ENCODE results near the gene SYT17. TPM values are rescaled to one million over a fixed set of nuclear protein-coding genes. Genes with fewer than 3 reads are reported as not detected.

The SYT17 gene
- total and polyA plus RNA-seq, 8 donors, result 2.0 to 11.4 (median 2.7) TPM

DNA sequence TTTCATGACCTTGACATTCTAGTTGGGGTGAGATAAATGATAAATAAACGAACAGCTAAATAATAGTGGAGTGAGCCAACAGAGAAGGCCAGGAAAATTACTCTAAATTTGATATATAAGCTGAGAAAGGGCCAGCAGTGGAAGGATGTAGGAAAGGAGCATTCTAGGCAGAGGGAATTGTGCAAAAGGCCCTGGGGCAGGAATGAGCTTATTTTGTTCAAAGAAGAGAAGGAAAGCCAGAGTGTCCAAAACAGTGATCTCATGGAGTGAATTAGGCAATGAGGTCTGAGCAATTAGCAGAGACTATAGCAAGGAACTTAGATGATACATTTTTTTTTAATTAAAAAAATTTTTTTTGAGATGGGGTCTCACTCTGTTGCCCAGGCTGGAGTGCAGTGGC lies 74.1 kb downstream of the SYT17 start:
- Histone ChIP-seq H3K27me3 (no peaks in the 10 kb centered on the region), H3K27ac (no peak overlapping the region), H3K36me3 (no peaks in the 10 kb centered on the region), H3K4me1 (peaks cover 0 to 4% (median 0%) of the 10 kb centered on the region in 3 donors), H3K9me3 (no peaks in the 10 kb centered on the region), H3K4me3 (no peak overlapping the region)
- intact Hi-C loops (cut with DNase I), result no loop called here
- 6 to 10% methylated on average over 1 of the region's 1 CpG for WGBS, 2 donors
- no peak for ATAC-seq
- DNase-seq, result no peak
- TF ChIP-seq, protein P1, sequence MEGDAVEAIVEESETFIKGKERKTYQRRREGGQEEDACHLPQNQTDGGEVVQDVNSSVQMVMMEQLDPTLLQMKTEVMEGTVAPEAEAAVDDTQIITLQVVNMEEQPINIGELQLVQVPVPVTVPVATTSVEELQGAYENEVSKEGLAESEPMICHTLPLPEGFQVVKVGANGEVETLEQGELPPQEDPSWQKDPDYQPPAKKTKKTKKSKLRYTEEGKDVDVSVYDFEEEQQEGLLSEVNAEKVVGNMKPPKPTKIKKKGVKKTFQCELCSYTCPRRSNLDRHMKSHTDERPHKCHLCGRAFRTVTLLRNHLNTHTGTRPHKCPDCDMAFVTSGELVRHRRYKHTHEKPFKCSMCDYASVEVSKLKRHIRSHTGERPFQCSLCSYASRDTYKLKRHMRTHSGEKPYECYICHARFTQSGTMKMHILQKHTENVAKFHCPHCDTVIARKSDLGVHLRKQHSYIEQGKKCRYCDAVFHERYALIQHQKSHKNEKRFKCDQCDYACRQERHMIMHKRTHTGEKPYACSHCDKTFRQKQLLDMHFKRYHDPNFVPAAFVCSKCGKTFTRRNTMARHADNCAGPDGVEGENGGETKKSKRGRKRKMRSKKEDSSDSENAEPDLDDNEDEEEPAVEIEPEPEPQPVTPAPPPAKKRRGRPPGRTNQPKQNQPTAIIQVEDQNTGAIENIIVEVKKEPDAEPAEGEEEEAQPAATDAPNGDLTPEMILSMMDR (IDR thresholded peaks at IDR 0.05), result no peak
- FAIRE-seq, result no peak

DNA sequence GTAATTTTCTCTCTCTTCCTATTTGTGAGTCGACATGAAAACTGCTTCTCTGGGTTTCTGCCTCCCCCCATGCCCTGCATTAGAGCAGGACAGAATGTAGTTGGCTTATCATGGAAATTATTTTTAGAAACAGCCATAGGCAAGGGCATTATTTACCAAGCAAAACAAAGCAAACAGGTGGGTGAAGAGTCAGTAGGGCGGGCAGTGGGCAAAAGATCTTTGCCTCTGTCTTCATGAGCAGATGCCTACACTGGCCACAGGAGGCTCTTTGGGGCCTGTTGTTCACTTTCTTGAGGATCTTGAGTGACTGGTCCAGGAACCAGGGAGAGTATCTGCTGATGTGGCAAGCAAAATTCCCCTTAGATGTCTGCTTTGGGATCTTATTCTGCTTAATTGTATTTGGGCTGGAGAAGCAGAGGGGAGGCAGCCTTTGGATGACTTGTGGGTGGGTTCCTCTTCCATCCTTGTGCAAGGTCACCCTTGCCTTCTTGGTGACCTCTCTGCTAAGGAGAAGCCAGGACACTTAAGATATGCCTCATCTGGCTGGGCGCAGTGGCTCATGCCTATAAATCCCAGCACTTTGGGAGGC lies 75.0 kb downstream of the SYT17 start:
- intact Hi-C loops (cut with DNase I), result no loop called here
- Histone ChIP-seq H3K27ac (no peak overlapping the region), H3K9me3 (no peaks in the 10 kb centered on the region), H3K27me3 (no peaks in the 10 kb centered on the region), H3K4me1 (peaks cover 0 to 4% (median 0%) of the 10 kb centered on the region in 3 donors), H3K4me3 (no peak overlapping the region), H3K36me3 (no peaks in the 10 kb centered on the region)
- FAIRE-seq (no peak), ATAC-seq (no peak), DNase-seq (no peak)
- TF ChIP-seq, protein P1 (IDR thresholded peaks at IDR 0.05), result no peak
- WGBS, 2 donors, result 70 to 77% methylated on average over 3 of the region's 3 CpGs

DNA sequence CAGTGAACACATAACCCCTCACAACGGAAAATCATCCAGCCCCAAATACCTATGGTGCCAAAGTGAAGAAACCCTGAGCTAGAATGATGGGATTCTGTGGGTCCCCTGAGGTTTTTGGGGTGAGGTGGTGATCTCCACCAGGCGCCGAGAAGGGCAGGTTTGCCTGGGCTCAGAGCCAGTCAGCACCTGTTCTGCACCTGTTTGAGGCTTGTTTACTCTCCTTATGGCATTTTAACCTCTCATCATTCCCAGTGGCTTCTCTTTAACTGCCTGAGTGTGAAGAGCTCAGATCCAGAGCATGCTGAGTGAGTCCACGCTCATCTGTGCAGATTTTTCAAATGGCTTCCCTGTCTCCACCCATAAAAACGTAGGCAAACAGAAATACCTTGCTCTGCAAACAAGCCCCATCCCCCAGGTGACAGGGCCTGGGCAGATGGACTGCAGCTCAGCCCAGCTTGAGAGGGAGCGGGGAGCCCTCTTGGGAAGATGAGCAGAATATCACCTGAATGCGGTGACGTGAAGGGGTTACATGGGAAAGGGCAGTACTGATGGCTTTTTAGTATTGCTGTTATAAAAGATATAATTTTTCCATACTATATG lies 77.4 kb downstream of the SYT17 start:
- peak in 2 of 6 donors; percentile 13 to 26 for DNase-seq
- H3K9me3 ChIP-seq, result no peaks in the 10 kb centered on the region
- no peak overlapping the region for H3K4me3 ChIP-seq
- no peaks in the 10 kb centered on the region for H3K36me3 ChIP-seq
- ATAC-seq, result peak; percentile 21 to 90 (median 75)
- FAIRE-seq, result no peak
- H3K27me3 ChIP-seq, result no peaks in the 10 kb centered on the region
- peaks cover 0 to 4% (median 0%) of the 10 kb centered on the region in 3 donors for H3K4me1 ChIP-seq
- intact Hi-C loops (cut with DNase I), result no loop called here
- TF ChIP-seq, protein P1 (IDR thresholded peaks at IDR 0.05), result no peak
- no peak overlapping the region for H3K27ac ChIP-seq
- WGBS, 2 donors, result 56 to 61% methylated on average over 8 of the region's 8 CpGs

DNA sequence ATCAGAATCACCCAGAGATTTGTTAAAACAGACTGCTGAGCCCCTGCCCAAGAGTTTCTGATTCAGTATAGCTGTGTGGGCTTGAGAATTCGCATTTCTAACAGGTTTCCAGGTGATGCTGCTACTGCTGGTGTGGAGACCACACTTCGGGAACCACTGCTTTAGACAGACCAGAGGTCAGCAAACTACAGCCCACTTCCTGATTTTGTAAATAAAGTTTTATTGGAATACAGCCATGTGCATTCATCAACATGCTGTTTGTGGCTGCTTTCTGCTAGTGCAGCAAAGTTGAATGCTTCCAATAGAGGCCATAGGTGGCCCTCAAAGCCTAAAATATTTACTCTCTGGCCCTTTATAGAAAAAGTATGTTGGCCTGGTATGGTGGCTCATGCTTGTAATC lies 84.9 kb downstream of the SYT17 start:
- DNase-seq (no peak), FAIRE-seq (no peak), ATAC-seq (no peak)
- Histone ChIP-seq H3K36me3 (no peaks in the 10 kb centered on the region), H3K27ac (no peak overlapping the region), H3K4me3 (no peak overlapping the region), H3K4me1 (no peaks in the 10 kb centered on the region), H3K9me3 (no peaks in the 10 kb centered on the region), H3K27me3 (no peaks in the 10 kb centered on the region)
- 77 to 91% methylated on average over 2 of the region's 2 CpGs for WGBS, 2 donors
- TF ChIP-seq, protein P1 (IDR thresholded peaks at IDR 0.05), result no peak
- intact Hi-C loops (cut with DNase I), result no loop called here

DNA sequence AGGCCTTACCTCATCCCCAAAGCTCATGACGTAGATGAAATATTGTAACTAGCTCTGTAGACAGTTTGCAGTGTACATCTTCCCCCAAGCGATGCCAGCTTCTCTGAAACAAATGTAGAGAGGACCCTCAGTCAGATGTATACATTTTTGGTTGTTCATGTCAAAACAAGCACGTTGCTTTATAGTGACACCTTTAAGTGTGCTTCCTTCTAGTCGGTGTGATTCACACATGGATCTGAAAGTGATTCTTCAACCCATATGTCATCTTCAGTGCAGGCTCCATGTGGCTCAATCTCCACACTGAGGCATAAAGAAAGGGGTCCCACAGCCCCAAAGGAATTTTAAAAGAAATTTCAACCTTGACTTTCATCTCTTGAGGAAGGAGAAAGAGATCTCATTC lies 86.6 kb downstream of the SYT17 start:
- Histone ChIP-seq H3K4me1 (no peaks in the 10 kb centered on the region), H3K36me3 (no peaks in the 10 kb centered on the region), H3K27me3 (no peaks in the 10 kb centered on the region), H3K9me3 (no peaks in the 10 kb centered on the region), H3K4me3 (no peak overlapping the region), H3K27ac (no peak overlapping the region)
- TF ChIP-seq, protein P1 (IDR thresholded peaks at IDR 0.05), result no peak
- whole genome bisulfite sequencing, 2 donors, result 68 to 79% methylated on average over 4 of the region's 4 CpGs
- no peak for DNase-seq
- ATAC-seq, result no peak
- FAIRE-seq, result no peak
- intact Hi-C loops (cut with DNase I), result no loop called here

Measured in pancreas (tissue), 10 donors.